ENCODE data around the gene S100A7. TPM values are rescaled to one million over a fixed set of nuclear protein-coding genes. Genes with fewer than 3 reads are reported as not detected.

Gene S100A7
- polyA plus RNA-seq, 1 donor from 2014 or later, result not detected

Other genes with a start within 250 kb of the S100A7 start
- not detected for gene PRR9, start 243.1 kb downstream of the S100A7 start, polyA plus RNA-seq
- gene LORICRIN, start 201.0 kb downstream of the S100A7 start, polyA plus RNA-seq, result not detected
- not detected for gene PGLYRP3, start 147.7 kb downstream of the S100A7 start, polyA plus RNA-seq
- gene PGLYRP4, start 111.8 kb downstream of the S100A7 start, polyA plus RNA-seq, result not detected
- gene S100A9, start 102.8 kb downstream of the S100A7 start, polyA plus RNA-seq, result 44.6 TPM
- gene S100A12, start 85.0 kb downstream of the S100A7 start, polyA plus RNA-seq, result 0.97 TPM
- 28.0 TPM for gene S100A8, start 69.6 kb downstream of the S100A7 start, polyA plus RNA-seq
- gene S100A7A, start 44.1 kb downstream of the S100A7 start, polyA plus RNA-seq, result not detected
- gene S100A6, start 75.3 kb upstream of the S100A7 start, polyA plus RNA-seq, result 397 TPM
- 1.4 TPM for gene S100A5, start 80.3 kb upstream of the S100A7 start, polyA plus RNA-seq
- 524 TPM for gene S100A4, start 85.2 kb upstream of the S100A7 start, polyA plus RNA-seq
- gene S100A3, start 88.6 kb upstream of the S100A7 start, polyA plus RNA-seq, result not detected
- not detected for gene S100A2, start 105.2 kb upstream of the S100A7 start, polyA plus RNA-seq
- not detected for gene S100A16, start 152.5 kb upstream of the S100A7 start, polyA plus RNA-seq
- not detected for gene S100A14, start 155.7 kb upstream of the S100A7 start, polyA plus RNA-seq
- 3.0 TPM for gene S100A13, start 166.9 kb upstream of the S100A7 start, polyA plus RNA-seq
- gene S100A1, start 167.8 kb upstream of the S100A7 start, polyA plus RNA-seq, result not detected
- gene CHTOP, start 173.4 kb upstream of the S100A7 start, polyA plus RNA-seq, result 78.6 TPM
- 74.5 TPM for gene SNAPIN, start 198.1 kb upstream of the S100A7 start, polyA plus RNA-seq
- 106 TPM for gene ILF2, start 210.3 kb upstream of the S100A7 start, polyA plus RNA-seq
- gene NPR1, start 218.0 kb upstream of the S100A7 start, polyA plus RNA-seq, result not detected

Data from IgD-negative memory B cell (primary cell).